Fibroblast of gingiva (primary cell): Measurements from ENCODE around the gene POU2F2.
"Not testable (repeated sequence)": the region's sequence is repeated elsewhere in the genome, so short reads cannot be mapped to it uniquely, and the experiment has no call there.

Experiments
- DNase-seq: peaks from one replicate; pipeline ENCODE4 v3.0.0-alpha.2; 2011; ENCODE audit warnings: low read depth

Gene POU2F2

GRCh38 chr19:42059196-42059595 is 73.0 kb downstream of the POU2F2 start:
- no peak for DNase-seq

DNA sequence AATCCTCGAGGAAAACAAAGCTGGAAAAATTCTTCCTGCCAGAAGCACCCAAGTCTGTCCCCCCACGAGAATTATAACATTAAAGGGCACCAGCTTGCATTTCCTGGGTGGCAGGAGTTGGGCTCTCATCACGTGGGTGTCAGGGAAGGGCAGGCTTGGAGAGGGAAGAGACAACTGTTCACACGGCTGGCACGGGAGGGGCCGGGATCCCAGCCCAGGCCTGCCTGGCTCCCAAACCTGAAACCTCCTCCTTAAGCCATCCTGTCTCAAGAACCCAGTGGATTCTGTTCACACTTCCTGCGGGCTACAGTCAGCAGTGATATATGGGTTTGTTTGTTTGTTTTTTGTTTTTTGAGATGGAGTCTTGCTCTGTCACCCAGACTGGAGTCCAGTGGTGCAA is 74.4 kb downstream of the POU2F2 start:
- DNase-seq = no peak

- no peak for DNase-seq
Observed at GRCh38 chr19:42054205-42054604, 78.0 kb downstream of the POU2F2 start.

GRCh38 chr19:42053037-42053935 is 79.0 kb downstream of the POU2F2 start:
- DNase-seq = no peak

- DNase-seq = no peak
Observed at GRCh38 chr19:42052241-42052863, 79.9 kb downstream of the POU2F2 start.

DNA sequence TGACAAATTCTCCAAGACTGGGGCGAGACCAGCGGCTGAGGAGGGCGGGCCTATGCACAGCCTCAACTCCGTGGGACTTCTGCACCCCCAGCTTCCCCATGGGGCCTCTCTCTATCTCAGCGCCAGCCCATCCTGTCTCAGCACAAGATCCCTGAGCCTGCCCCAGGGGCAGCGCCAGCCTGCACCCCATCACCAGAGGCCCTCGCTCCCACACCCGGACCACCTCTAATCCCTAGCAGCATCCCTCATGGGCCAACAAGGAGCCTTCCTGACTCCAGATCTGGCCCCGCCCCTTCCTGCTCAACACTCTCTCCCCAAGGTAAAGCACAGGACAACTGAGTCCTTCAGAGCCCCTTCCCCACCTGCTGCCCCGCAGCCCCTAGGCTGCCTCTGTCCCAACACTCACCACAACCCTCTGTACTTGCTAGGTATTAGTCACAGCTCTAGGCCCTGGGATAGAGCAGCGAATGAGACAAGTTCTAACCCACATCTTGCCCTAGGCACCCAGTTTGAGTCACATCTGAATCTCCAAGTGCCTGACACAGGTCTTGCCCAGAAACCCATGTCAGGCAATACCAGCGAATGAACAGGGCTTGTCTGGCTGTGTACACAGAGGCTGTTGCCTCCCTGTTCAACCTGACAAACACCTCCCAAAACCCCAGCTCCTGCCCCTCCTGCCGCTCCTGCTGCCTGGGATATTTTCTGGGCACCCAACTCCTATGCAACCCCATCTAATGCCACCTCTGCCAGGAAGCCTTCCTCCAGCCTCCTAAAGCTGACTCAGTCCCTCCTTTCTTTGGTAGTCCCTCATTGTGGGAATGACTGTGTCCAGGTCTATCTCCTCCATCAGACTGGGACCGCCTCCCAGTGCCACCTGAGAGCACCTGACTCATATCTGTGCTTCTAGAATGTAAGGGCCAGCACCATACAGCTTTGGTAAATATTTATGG is 80.8 kb downstream of the POU2F2 start:
- DNase-seq = no peak

GRCh38 chr19:42048992-42049391 is 83.3 kb downstream of the POU2F2 start:
- DNase-seq = no peak

DNA sequence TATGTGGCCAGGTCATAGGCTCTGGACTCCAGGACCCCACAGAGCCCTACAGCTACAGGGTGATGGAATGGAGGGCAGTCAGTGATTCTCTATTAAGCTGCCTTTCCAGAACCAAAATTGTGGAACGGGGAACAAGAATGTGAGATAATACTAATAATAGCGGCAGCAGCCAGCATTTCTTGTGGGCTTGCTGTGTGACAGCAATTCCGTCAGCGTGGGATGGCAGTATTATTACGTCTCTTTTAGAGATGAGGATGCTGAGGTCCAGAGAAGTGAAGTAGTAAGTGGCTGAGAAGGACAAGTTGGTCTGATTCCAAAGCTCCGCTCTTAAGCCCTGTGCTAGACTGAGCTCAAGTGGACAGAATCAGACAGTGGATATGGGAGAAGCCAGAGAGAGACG is 86.7 kb downstream of the POU2F2 start:
- no peak for DNase-seq

DNA sequence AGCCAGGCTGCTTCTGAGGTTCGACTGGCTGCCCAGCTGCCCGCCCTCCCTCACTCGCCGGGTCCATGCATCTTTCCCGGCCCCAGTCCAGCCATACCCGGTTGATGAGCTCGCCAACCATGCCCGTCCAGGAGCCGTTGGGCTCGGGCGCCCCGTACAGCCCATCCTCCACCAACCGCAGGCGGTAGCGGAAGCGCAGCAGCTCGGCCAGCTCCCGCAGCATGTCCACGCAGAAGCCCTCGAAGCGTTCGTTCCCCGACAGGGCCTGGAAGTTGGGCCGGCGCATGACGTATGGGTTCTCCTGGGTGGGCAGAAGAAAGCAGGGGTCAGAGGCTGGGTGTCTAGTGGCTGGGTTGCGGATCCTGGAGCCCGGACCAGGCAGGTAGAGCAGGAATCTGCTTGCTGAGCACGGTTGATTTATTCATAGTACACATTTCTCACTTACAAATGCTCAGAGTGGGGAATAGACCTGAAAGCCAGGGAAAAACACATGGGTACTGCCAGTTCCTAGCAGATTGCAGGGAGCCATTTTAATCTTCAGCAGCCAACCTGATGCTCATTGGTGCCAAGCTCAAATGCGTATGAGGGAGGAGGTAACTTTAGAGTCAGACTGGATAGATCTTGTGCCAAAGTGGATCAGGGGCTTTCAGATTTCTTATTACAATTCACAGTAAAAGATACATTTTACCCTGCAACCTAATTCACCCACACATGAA is 89.6 kb downstream of the POU2F2 start:
- no peak for DNase-seq

DNA sequence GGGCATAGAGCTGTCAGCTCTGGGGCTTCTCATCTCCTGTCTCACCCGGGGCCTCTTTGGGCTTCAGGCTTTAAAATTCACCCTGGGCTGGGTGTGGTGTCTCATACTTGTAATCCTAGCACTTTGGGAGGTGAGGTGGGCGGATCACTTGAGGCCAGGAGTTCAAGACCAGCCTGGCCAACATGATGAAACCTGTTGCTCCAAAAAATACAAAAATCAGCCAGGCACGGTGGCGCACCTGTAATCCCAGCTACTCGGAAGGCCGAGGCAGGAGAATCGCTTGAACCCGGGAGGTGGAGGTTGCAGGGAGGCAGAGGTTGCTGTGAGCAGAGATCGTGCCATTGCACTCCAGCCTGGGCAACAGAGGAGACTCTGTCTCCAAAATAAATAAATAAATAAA is 91.8 kb downstream of the POU2F2 start:
- DNase-seq = not testable (repeated sequence)

- DNase-seq = no peak
Observed at GRCh38 chr19:42040031-42040430, 92.2 kb downstream of the POU2F2 start.

DNA sequence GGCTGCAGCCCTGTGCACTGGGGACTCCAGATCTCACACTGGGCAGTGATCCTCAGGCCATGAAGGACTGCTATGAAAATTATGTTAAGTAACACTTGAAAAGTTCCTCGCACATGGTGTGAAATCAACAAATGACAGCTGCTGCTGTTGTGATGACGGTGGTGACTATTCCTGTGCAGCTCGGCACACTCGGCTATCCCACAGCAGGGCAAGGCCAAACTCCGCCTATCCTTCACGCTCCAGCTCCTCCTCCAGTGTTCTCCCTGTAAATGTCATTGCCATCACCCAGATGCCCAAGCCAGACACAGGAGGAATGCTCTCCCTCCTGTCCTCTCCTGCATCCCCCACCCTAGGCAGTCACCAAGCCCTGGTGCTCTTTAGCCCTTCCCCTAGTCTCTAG is 93.6 kb downstream of the POU2F2 start:
- no peak for DNase-seq

DNA sequence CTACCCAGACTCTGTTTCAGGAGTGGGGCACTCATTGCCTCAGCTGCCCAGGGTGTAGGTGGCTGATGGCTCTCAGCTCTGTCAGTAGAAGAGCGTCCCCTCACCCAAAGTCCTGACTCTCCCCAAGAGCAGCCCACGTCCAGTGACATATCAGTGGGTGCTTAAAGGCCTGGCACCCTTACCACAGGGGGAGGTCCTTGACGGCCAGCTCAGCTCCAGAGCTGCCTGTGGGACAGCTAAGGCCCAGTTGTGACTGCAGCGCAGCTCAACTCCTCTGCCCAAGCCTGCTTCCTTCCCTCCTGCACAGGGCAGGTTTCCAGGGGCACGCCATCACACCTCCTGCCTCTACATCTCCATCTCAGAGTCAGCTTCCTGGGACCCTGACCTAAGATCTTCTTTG is 94.6 kb downstream of the POU2F2 start:
- DNase-seq = no peak
